CD1c-positive myeloid dendritic cell (primary cell): ENCODE results near the gene PCA3.

Experiments used
- DNase-seq: peaks from one replicate; pipeline ENCODE4 v3.0.0-alpha.2; 2016; ENCODE audit errors: extremely low spot score

The PCA3 gene

GRCh38 chr9:76827296-76828080 lies 63.2 kb downstream of the PCA3 start:
- no peak for DNase-seq

- DNase-seq = no peak
These were observed 64.2 kb downstream of the PCA3 start for GRCh38 chr9:76828447-76828846.

GRCh38 chr9:76835571-76836283 lies 71.5 kb downstream of the PCA3 start:
- no peak for DNase-seq
